HCT116 (cell line): ENCODE data around the gene ZDHHC21. TPM values are rescaled to one million over a fixed set of nuclear protein-coding genes. Genes with fewer than 3 reads are reported as not detected.

ENCODE experiments used
- ATAC-seq: fragments of 200-7000 bp; cut with Tn5 transposase; 2 replicates; pipeline ENCODE4 v1.9.1; 2020; ENCODE audit warnings: mild to moderate bottlenecking, moderate library complexity
- BruUV-seq: library from RNA; stranded (reverse); fragments of 400-500 nt; replicated peaks from 2 replicates; lab custom pipeline; 2021; lab: Mats Ljungman, UMichigan
- CTCF ChIA-PET: fragments of 300-600 bp; sonication (Branson Sonifier 250); formaldehyde crosslinking; loops from one replicate; lab custom pipeline; 2021; ENCODE audit warnings: antibody characterized with exemption; lab: Charles Lee
- POLR2A ChIA-PET: fragments of 300-600, 350-600 bp; sonication (Branson Sonifier 250); formaldehyde crosslinking; loops from one replicate; lab custom pipeline; 2021; ENCODE audit warnings: antibody characterized with exemption; lab: Charles Lee
- RAD21 ChIA-PET, 2 experiments: fragments of 300-600 bp; sonication (Branson Sonifier 250); formaldehyde crosslinking; loops; one replicate each; lab custom pipeline; 2023; ENCODE audit warnings: low total read pairs in 2 of 2; ENCODE audit not compliant: uncharacterized antibody in 2 of 2, unreplicated experiment in 2 of 2, low non-redundant PET in 1 of 2; lab: Charles Lee
- DNase-seq: peaks from one replicate; pipeline ENCODE4 v3.0.0-alpha.2; 2010; ENCODE audit warnings: low read depth, low spot score
- H2AFZ ChIP-seq: fragments of 200-600 bp; shearing (Covaris generic), sonication (generic); 2 replicates; pipeline ENCODE4 v1.6.1; 2017; ENCODE audit warnings: low read depth, mixed run types, mixed read lengths, antibody characterized with exemption, low read length; ENCODE audit not compliant: poor library complexity, severe bottlenecking
- H3K27ac ChIP-seq: 2 replicates; pipeline ENCODE4 v1.5.1; 2012; ENCODE audit warnings: low read depth, low read length
- H3K27me3 ChIP-seq: fragments of 200-600 bp; sonication (generic); 2 replicates; pipeline ENCODE4 v1.6.1; 2016; ENCODE audit warnings: mixed run types, low read length, mixed read lengths; ENCODE audit not compliant: insufficient read depth
- H3K36me3 ChIP-seq, 2 experiments: fragments of 200-500 bp in 1 of 2; fragments of 200-600 bp in 1 of 2; sonication (Bioruptor generic) in 1 of 2; sonication (generic) in 1 of 2; 2 replicates each; pipeline versions ENCODE4 v1.5.1 to v1.6.1; 2014 to 2016; ENCODE audit warnings: low read length in 2 of 2, inconsistent platforms in 1 of 2, mixed read lengths in 1 of 2, mixed run types in 1 of 2; ENCODE audit not compliant: insufficient read depth in 2 of 2, control insufficient read depth in 1 of 2
- H3K4me1 ChIP-seq, 2 experiments: fragments of 200-600 bp in 1 of 2; sonication (generic) in 1 of 2; 2 replicates each; pipeline versions ENCODE4 v1.5.1 to v1.6.1; 2012 to 2017; ENCODE audit warnings: low read length in 2 of 2, inconsistent platforms in 1 of 2, mild to moderate bottlenecking in 1 of 2, mixed read lengths in 1 of 2, mixed run types in 1 of 2, moderate library complexity in 1 of 2; ENCODE audit not compliant: insufficient read depth in 2 of 2, control insufficient read depth in 1 of 2
- H3K4me2 ChIP-seq: fragments of 200-600 bp; sonication (generic); 2 replicates; pipeline ENCODE4 v1.6.1; 2017; ENCODE audit warnings: mixed run types, low read length, mixed read lengths
- H3K4me3 ChIP-seq, 2 experiments: fragments of 200-600 bp in 1 of 2; sonication (generic) in 1 of 2; replicated peaks in 1 of 2; 2 replicates each; pipeline ENCODE4 v1.5.1; 2011 to 2016; ENCODE audit warnings: low read length in 2 of 2, control low read depth in 1 of 2, low read depth in 1 of 2, mild to moderate bottlenecking in 1 of 2, mixed read lengths in 1 of 2, mixed run types in 1 of 2
- H3K79me2 ChIP-seq: fragments of 200-600 bp; sonication (generic); 2 replicates; pipeline ENCODE4 v1.6.1; 2017; ENCODE audit warnings: mild to moderate bottlenecking, mixed run types, low read length, moderate library complexity, mixed read lengths; ENCODE audit not compliant: insufficient read depth
- H3K9ac ChIP-seq: fragments of 200-600 bp; sonication (generic); 2 replicates; pipeline ENCODE4 v1.6.1; 2016; ENCODE audit warnings: low read length, mixed read lengths
- H3K9me2 ChIP-seq: fragments of 200-600 bp; sonication (generic), shearing (Covaris generic); 2 replicates; pipeline ENCODE4 v1.6.1; 2017; ENCODE audit warnings: mixed run types, mild to moderate bottlenecking, moderate library complexity; ENCODE audit not compliant: insufficient read depth
- H3K9me3 ChIP-seq, 2 experiments: fragments of 200-500 bp in 1 of 2; fragments of 200-600 bp in 1 of 2; sonication (Bioruptor generic) in 1 of 2; sonication (generic) in 1 of 2; 2 replicates each; pipeline ENCODE4 v1.6.1; 2014 to 2017; ENCODE audit warnings: low read length in 2 of 2, mixed read lengths in 2 of 2, inconsistent platforms in 1 of 2, low read depth in 1 of 2, mild to moderate bottlenecking in 1 of 2, mixed run types in 1 of 2, moderate library complexity in 1 of 2; ENCODE audit not compliant: control insufficient read depth in 1 of 2, insufficient read depth in 1 of 2
- H4K20me1 ChIP-seq: fragments of 200-600 bp; sonication (generic), shearing (Covaris generic); 2 replicates; pipeline ENCODE4 v1.6.1; 2017; ENCODE audit warnings: mixed run types, mild to moderate bottlenecking, moderate library complexity; ENCODE audit not compliant: insufficient read depth
- CEBPB ChIP-seq: IDR thresholded peaks from 2 replicates; pipeline ENCODE4 v1.6.1; 2012; ENCODE audit warnings: low read depth
- EGR1 ChIP-seq: IDR thresholded peaks from 2 replicates; pipeline ENCODE4 v1.6.1; 2012; ENCODE audit warnings: low read depth
- ELF1 ChIP-seq: IDR thresholded peaks from 2 replicates; pipeline ENCODE4 v1.6.1; 2012; ENCODE audit warnings: low read depth, borderline replicate concordance
- JUND ChIP-seq: IDR thresholded peaks from 2 replicates; pipeline ENCODE4 v1.6.1; 2012
- RAD21 ChIP-seq: IDR thresholded peaks from 2 replicates; pipeline ENCODE4 v1.6.1; 2012; ENCODE audit warnings: low read depth, mild to moderate bottlenecking
- SIN3A ChIP-seq: IDR thresholded peaks from 2 replicates; pipeline ENCODE4 v1.6.1; 2012; ENCODE audit warnings: low read depth
- ZBTB33 ChIP-seq: IDR thresholded peaks from 2 replicates; pipeline ENCODE4 v1.6.1; 2011; ENCODE audit warnings: mild to moderate bottlenecking, low read length, moderate library complexity; ENCODE audit not compliant: insufficient replicate concordance; ENCODE audit errors: extremely low read depth
- ZFX ChIP-seq: fragments of 450-650 bp; IDR thresholded peaks from 2 replicates; pipeline ENCODE4 v1.6.1; 2017
- intact Hi-C: fragments of 100-400 bp; cut with micrococcal nuclease; formaldehyde crosslinking; loops from 2 replicates; pipeline ENCODE4 v1.10.0; 2022
- total RNA-seq: library from RNA; stranded (reverse); gene quantifications from one replicate; pipeline ENCODE4 v1.2.1, GENCODE V29; 2021; ENCODE audit not compliant: unreplicated experiment
- TF ChIP-seq, protein P1 (sequence below): IDR thresholded peaks from 2 replicates; pipeline ENCODE4 v1.6.1; 2012
- TF ChIP-seq, protein P2 (sequence below): IDR thresholded peaks from 2 replicates; pipeline ENCODE4 v1.6.1; 2012; ENCODE audit warnings: low read depth
- TF ChIP-seq, protein P3 (sequence below): IDR thresholded peaks from 2 replicates; pipeline ENCODE4 v1.6.1; 2012

ZDHHC21 gene
- total RNA-seq, 1 experiment from 2014 or later: 5.9 TPM

GRCh38 chr9:14633906-14634565 lies 59.2 kb downstream of the ZDHHC21 start:
- ATAC-seq (no peak), DNase-seq (no peak)
- Histone ChIP-seq H3K9me2 (no peaks in the 10 kb centered on the region), H3K9me3 (no peaks in the 10 kb centered on the region), H3K27ac (no peak overlapping the region), H3K4me2 (no peak overlapping the region), H3K27me3 (no peaks in the 10 kb centered on the region), H3K4me1 (no peaks in the 10 kb centered on the region), H4K20me1 (no peaks in the 10 kb centered on the region)
- BruUV-seq: no TSS peak
- ChIA-PET CTCF (no interaction called here), RAD21 (no interaction called here)
- intact Hi-C loops: no loop called here
- TF ChIP-seq, protein P1, sequence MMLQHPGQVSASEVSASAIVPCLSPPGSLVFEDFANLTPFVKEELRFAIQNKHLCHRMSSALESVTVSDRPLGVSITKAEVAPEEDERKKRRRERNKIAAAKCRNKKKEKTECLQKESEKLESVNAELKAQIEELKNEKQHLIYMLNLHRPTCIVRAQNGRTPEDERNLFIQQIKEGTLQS: no peak
- TF ChIP-seq RAD21 (no peak), ZFX (no peak), ZBTB33 (no peak)
- TF ChIP-seq, all 23 proteins: peak for 0
- Histone ChIP-seq H3K36me3 (no peaks in the 10 kb centered on the region), H2AFZ (no peak overlapping the region), H3K4me3 (no peak overlapping the region), H3K79me2 (no peaks in the 10 kb centered on the region), H3K9ac (no peak overlapping the region)
- POLR2A ChIA-PET: no interaction called here

- Histone ChIP-seq H3K79me2 (no peaks in the 10 kb centered on the region), H4K20me1 (no peaks in the 10 kb centered on the region), H3K36me3 (no peaks in the 10 kb centered on the region), H3K9ac (no peak overlapping the region), H3K27me3 (no peaks in the 10 kb centered on the region), H3K4me2 (no peak overlapping the region), H3K4me1 (no peaks in the 10 kb centered on the region), H2AFZ (no peak overlapping the region), H3K9me3 (no peaks in the 10 kb centered on the region), H3K9me2 (no peaks in the 10 kb centered on the region), H3K27ac (no peak overlapping the region), H3K4me3 (no peak overlapping the region)
- intact Hi-C loops: no loop called here
- CTCF ChIA-PET: no interaction called here
- DNase-seq: no peak
- POLR2A ChIA-PET: no interaction called here
- RAD21 ChIA-PET: no interaction called here
- no peak for ATAC-seq
- no TSS peak for BruUV-seq
- TF ChIP-seq SIN3A: no peak
- TF ChIP-seq, protein P2, sequence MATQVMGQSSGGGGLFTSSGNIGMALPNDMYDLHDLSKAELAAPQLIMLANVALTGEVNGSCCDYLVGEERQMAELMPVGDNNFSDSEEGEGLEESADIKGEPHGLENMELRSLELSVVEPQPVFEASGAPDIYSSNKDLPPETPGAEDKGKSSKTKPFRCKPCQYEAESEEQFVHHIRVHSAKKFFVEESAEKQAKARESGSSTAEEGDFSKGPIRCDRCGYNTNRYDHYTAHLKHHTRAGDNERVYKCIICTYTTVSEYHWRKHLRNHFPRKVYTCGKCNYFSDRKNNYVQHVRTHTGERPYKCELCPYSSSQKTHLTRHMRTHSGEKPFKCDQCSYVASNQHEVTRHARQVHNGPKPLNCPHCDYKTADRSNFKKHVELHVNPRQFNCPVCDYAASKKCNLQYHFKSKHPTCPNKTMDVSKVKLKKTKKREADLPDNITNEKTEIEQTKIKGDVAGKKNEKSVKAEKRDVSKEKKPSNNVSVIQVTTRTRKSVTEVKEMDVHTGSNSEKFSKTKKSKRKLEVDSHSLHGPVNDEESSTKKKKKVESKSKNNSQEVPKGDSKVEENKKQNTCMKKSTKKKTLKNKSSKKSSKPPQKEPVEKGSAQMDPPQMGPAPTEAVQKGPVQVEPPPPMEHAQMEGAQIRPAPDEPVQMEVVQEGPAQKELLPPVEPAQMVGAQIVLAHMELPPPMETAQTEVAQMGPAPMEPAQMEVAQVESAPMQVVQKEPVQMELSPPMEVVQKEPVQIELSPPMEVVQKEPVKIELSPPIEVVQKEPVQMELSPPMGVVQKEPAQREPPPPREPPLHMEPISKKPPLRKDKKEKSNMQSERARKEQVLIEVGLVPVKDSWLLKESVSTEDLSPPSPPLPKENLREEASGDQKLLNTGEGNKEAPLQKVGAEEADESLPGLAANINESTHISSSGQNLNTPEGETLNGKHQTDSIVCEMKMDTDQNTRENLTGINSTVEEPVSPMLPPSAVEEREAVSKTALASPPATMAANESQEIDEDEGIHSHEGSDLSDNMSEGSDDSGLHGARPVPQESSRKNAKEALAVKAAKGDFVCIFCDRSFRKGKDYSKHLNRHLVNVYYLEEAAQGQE: no peak
- TF ChIP-seq, protein P1: no peak
- TF ChIP-seq, protein P3, sequence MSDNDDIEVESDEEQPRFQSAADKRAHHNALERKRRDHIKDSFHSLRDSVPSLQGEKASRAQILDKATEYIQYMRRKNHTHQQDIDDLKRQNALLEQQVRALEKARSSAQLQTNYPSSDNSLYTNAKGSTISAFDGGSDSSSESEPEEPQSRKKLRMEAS: no peak
- TF ChIP-seq EGR1: no peak
- no peak for TF ChIP-seq JUND
- no peak for TF ChIP-seq ELF1
- no peak for TF ChIP-seq CEBPB
- TF ChIP-seq ZBTB33: no peak
These were observed 60.1 kb downstream of the ZDHHC21 start for GRCh38 chr9:14633148-14633547.
